Nephron (organoid): ENCODE measurements around the gene TEX2.
"Not testable (repeated sequence)": the region's sequence is repeated elsewhere in the genome, so short reads cannot be mapped to it uniquely, and the experiment has no call there.

Experiments used
- H3K27ac Mint-ChIP-seq, 3 experiments: 2 replicates each; pipeline ENCODE4 v1.8.0; 2020; ENCODE audit warnings: mixed read lengths in 3 of 3, mild to moderate bottlenecking in 2 of 3, moderate library complexity in 1 of 3
- H3K27me3 Mint-ChIP-seq: 2 replicates; pipeline ENCODE4 v1.8.0; 2021; ENCODE audit warnings: low read depth, mild to moderate bottlenecking, moderate library complexity, mixed read lengths
- H3K36me3 Mint-ChIP-seq: 2 replicates; pipeline ENCODE4 v1.8.0; 2020; ENCODE audit warnings: low read depth, mixed read lengths
- H3K4me1 Mint-ChIP-seq: 2 replicates; pipeline ENCODE4 v1.8.0; 2020; ENCODE audit warnings: mixed read lengths
- H3K4me3 Mint-ChIP-seq, 3 experiments: 2 replicates each; pipeline ENCODE4 v1.8.0; 2020; ENCODE audit warnings: mild to moderate bottlenecking in 3 of 3, mixed read lengths in 3 of 3, moderate library complexity in 2 of 3
- H3K9me3 Mint-ChIP-seq: 2 replicates; pipeline ENCODE4 v1.8.0; 2020; ENCODE audit warnings: mixed read lengths
- TF ChIP-seq, protein P1 (sequence below), 3 experiments: fragments of 200-600 bp; sonication (generic); IDR thresholded peaks; one replicate each; pipeline ENCODE4 v1.5.0; 2021; ENCODE audit warnings: antibody characterized with exemption in 3 of 3; ENCODE audit not compliant: unreplicated experiment in 3 of 3

TEX2 gene

DNA sequence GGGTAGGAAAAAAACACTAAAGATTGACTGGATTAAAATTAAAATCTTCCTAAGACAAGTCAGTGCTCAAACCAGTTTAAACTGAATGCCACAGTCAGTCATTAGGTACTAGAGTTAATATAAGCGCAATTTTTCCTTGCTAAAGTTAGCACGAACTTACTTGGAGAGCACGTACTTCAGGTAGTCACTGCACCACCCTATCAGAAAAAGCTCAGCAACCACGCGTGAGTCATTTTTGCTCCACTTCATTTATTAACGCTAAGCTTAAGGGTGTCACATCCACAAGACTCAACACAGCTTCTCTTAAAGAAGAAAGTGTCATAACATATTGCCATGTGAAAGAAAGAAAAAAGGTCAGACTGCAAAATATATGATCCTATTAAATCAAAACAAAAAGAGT lies 53.1 kb downstream of the TEX2 start:
- TF ChIP-seq, protein P1, sequence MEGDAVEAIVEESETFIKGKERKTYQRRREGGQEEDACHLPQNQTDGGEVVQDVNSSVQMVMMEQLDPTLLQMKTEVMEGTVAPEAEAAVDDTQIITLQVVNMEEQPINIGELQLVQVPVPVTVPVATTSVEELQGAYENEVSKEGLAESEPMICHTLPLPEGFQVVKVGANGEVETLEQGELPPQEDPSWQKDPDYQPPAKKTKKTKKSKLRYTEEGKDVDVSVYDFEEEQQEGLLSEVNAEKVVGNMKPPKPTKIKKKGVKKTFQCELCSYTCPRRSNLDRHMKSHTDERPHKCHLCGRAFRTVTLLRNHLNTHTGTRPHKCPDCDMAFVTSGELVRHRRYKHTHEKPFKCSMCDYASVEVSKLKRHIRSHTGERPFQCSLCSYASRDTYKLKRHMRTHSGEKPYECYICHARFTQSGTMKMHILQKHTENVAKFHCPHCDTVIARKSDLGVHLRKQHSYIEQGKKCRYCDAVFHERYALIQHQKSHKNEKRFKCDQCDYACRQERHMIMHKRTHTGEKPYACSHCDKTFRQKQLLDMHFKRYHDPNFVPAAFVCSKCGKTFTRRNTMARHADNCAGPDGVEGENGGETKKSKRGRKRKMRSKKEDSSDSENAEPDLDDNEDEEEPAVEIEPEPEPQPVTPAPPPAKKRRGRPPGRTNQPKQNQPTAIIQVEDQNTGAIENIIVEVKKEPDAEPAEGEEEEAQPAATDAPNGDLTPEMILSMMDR (IDR thresholded peaks at IDR 0.05; ENCODE audit: unreplicated experiment in 3 of 3): no peak
- Mint-ChIP-seq H3K9me3 (no peaks in the 10 kb centered on the region), H3K4me1 (peaks cover 34% of the 10 kb centered on the region), H3K27me3 (no peaks in the 10 kb centered on the region), H3K36me3 (peaks cover 23% of the 10 kb centered on the region), H3K4me3 (no peak overlapping the region), H3K27ac (peak overlapping the region in 1 of 3 experiments; percentile 67)

DNA sequence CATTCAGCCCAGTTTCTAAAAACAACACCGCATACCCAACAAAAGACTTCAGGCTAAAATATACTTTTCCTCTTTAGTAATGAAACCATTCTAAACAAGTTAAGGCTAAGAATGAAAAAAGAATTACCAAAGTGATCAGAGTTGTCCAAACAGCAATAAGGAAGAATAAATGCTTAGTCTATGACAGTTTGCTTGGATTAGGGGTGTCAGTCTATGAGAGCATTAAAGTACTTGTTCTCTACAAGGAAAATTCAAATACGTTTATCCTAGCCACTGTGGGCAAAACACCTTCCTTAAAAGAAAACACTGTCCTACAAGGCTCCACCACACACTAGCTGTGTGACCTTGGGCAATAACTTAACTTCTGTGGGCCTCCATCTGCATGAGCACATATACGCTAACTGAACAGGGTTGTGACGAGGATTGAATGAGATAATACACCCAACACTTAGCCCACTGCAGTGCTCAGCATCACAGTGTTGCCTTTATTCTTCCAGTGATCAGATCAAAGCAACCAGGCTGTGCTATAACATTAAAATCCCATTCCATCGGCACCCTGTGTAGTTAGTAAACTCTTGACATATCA lies 53.6 kb downstream of the TEX2 start:
- Mint-ChIP-seq H3K4me3 (no peak overlapping the region), H3K36me3 (peaks cover 23% of the 10 kb centered on the region), H3K27ac (peak overlapping the region in 1 of 3 experiments; percentile 67), H3K9me3 (no peaks in the 10 kb centered on the region), H3K27me3 (no peaks in the 10 kb centered on the region), H3K4me1 (peaks cover 28% of the 10 kb centered on the region)
- TF ChIP-seq, protein P1 (IDR thresholded peaks at IDR 0.05; ENCODE audit: unreplicated experiment in 3 of 3): no peak

DNA sequence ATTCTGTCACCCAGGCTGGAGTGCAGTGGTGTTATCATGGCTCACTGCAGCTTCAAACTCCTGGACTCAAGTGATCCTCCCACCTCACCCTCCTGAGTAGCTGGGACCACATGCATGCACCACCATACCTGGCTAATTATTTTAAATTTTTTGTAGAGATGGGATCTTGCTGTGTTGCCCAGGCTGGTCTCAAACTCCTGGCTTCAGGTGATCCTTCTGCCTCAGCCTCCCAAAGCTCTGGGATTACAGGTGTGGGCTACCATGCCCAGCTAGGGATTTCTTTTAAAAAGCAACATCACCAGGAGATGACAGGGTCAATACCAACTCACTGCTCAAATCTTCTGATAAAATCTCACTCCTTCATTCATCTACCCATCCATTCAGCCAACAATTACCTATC lies 54.4 kb downstream of the TEX2 start:
- H3K4me3 Mint-ChIP-seq, H3K9me3 Mint-ChIP-seq, H3K27me3 Mint-ChIP-seq: not testable (repeated sequence)
- Mint-ChIP-seq H3K36me3 (peaks cover 18% of the 10 kb centered on the region), H3K27ac (peak overlapping the region in 1 of 3 experiments; percentile 67), H3K4me1 (peaks cover 25% of the 10 kb centered on the region)

DNA sequence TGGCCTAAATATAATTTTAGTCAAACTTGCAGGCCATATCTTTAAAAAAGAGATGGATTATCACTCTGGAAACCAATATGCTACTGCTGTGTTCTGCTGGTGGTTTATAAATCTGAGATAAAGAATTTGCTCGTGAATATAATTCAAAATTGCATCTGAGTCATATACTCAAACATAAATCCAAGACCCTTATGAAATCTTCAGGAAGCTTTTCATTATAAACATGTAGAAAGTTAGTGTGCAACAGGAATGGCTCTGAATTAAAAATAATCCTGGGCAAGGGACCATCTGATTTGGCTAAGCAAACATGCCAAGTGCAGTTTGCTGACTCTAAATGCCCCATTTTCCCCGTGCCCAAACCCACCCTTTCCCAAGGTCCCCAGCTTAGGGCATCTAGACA lies 57.3 kb downstream of the TEX2 start:
- no peaks in the 10 kb centered on the region for H3K27me3 Mint-ChIP-seq
- TF ChIP-seq, protein P1 (IDR thresholded peaks at IDR 0.05; ENCODE audit: unreplicated experiment in 3 of 3): no peak
- no peaks in the 10 kb centered on the region for H3K36me3 Mint-ChIP-seq
- peaks cover 45% of the 10 kb centered on the region for H3K4me1 Mint-ChIP-seq
- H3K4me3 Mint-ChIP-seq: no peak overlapping the region
- H3K9me3 Mint-ChIP-seq: no peaks in the 10 kb centered on the region
- H3K27ac Mint-ChIP-seq: no peak overlapping the region

DNA sequence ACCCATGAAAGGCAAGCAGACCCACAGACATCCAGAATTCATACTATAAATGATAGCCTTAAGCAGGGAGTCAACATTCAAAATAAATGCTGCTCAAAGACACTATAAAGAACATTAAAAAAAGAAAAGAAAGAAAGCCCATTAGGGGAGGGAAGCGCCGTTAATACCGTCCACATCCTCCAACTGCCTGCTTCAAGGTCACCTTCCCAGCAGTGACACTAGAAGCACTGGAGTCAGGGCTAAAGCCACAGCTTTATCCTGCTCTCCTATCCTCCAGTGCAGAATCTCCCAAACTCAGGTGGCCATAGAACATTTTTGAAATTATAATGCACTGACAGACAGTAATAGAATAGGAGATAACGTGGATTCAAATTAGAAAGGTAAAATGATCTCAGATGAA lies 59.4 kb downstream of the TEX2 start:
- TF ChIP-seq, protein P1 (IDR thresholded peaks at IDR 0.05; ENCODE audit: unreplicated experiment in 3 of 3): no peak
- Mint-ChIP-seq H3K27me3 (no peaks in the 10 kb centered on the region), H3K9me3 (no peaks in the 10 kb centered on the region), H3K4me3 (no peak overlapping the region), H3K4me1 (peaks cover 53% of the 10 kb centered on the region), H3K27ac (peak overlapping the region; percentile 12 to 49 (median 28)), H3K36me3 (no peaks in the 10 kb centered on the region)

DNA sequence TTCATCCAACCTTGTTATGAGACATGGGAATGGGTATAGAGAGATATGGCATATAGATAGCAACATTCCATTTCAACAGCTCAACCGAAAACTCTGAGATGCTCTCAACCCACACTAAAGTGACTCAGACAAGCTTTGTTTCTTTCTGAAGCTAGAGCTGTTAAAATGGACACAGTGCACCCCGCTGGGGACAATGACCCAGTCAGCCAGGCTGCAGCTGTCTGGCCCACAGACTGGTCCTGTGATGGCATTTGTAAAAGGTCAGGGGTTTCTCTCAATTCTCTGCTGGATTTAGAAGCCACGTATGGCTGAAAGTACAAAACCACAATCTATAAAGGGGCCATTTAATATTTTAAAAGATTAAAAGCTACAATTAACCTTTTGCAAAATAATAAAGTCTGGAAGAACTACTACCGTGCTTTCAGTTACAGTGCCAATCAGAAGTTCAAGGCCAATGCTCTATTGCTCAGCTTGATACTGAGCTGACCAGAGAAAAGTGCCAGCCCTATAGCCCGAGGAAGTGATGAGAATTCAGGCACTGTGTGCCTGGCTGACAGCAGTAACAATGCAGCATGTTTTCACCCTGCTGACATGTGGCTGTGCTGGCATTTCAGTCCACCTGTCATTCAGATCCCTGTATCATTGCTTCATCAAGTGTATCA lies 60.2 kb downstream of the TEX2 start:
- TF ChIP-seq, protein P1 (IDR thresholded peaks at IDR 0.05; ENCODE audit: unreplicated experiment in 3 of 3): no peak
- H3K4me1 Mint-ChIP-seq: peaks cover 59% of the 10 kb centered on the region
- peak overlapping the region; percentile 12 to 49 (median 28) for H3K27ac Mint-ChIP-seq
- H3K4me3 Mint-ChIP-seq: no peak overlapping the region
- H3K36me3 Mint-ChIP-seq: peaks cover 4% of the 10 kb centered on the region
- no peaks in the 10 kb centered on the region for H3K27me3 Mint-ChIP-seq
- H3K9me3 Mint-ChIP-seq: no peaks in the 10 kb centered on the region
